Immature natural killer cell (primary cell): ENCODE data around the gene ACBD3. TPM values are rescaled to one million over a fixed set of nuclear protein-coding genes. Genes with fewer than 3 reads are reported as not detected.

Source experiments
- DNase-seq, 3 donors: peaks; one replicate each; pipeline ENCODE4 v3.0.0; 2022; ENCODE audit warnings: mixed read lengths in 1 of 3
- H3K27ac Mint-ChIP-seq, 6 donors: one replicate each; pipeline ENCODE4 v1.8.0; 2020; ENCODE audit warnings: mixed read lengths in 6 of 6, mild to moderate bottlenecking in 5 of 6, inconsistent platforms in 4 of 6, moderate library complexity in 3 of 6
- H3K27me3 Mint-ChIP-seq, 3 donors: one replicate each; pipeline ENCODE4 v1.8.0; 2020 to 2021; ENCODE audit warnings: low read depth in 3 of 3, mild to moderate bottlenecking in 3 of 3, mixed read lengths in 3 of 3, moderate library complexity in 3 of 3, inconsistent platforms in 1 of 3
- H3K36me3 Mint-ChIP-seq, 3 donors: one replicate each; pipeline ENCODE4 v1.8.0; 2020; ENCODE audit warnings: mixed read lengths in 3 of 3, inconsistent platforms in 2 of 3, mild to moderate bottlenecking in 2 of 3
- H3K4me1 Mint-ChIP-seq, 2 donors: one replicate each; pipeline ENCODE4 v1.8.0; 2020; ENCODE audit warnings: inconsistent platforms in 2 of 2, mild to moderate bottlenecking in 2 of 2, mixed read lengths in 2 of 2, moderate library complexity in 1 of 2
- H3K4me3 Mint-ChIP-seq, 5 donors: one replicate each; pipeline ENCODE4 v1.8.0; 2020; ENCODE audit warnings: mild to moderate bottlenecking in 5 of 5, mixed read lengths in 5 of 5, inconsistent platforms in 3 of 5, moderate library complexity in 3 of 5
- H3K9me3 Mint-ChIP-seq, 6 donors: one replicate each; pipeline ENCODE4 v1.8.0; 2020; ENCODE audit warnings: mild to moderate bottlenecking in 6 of 6, mixed read lengths in 6 of 6, inconsistent platforms in 4 of 6, moderate library complexity in 3 of 6
- polyA plus RNA-seq, 3 donors: library from polyadenylated mRNA; unstranded; fragments of 300-500 nt; fragmentation: Illumina TruSeq; gene quantifications; one replicate each; pipeline ENCODE4 v1.2.3, GENCODE V29; 2021

The ACBD3 gene
- polyA plus RNA-seq, 3 donors from 2014 or later = 4.8 to 23.2 (median 11.2) TPM

DNA sequence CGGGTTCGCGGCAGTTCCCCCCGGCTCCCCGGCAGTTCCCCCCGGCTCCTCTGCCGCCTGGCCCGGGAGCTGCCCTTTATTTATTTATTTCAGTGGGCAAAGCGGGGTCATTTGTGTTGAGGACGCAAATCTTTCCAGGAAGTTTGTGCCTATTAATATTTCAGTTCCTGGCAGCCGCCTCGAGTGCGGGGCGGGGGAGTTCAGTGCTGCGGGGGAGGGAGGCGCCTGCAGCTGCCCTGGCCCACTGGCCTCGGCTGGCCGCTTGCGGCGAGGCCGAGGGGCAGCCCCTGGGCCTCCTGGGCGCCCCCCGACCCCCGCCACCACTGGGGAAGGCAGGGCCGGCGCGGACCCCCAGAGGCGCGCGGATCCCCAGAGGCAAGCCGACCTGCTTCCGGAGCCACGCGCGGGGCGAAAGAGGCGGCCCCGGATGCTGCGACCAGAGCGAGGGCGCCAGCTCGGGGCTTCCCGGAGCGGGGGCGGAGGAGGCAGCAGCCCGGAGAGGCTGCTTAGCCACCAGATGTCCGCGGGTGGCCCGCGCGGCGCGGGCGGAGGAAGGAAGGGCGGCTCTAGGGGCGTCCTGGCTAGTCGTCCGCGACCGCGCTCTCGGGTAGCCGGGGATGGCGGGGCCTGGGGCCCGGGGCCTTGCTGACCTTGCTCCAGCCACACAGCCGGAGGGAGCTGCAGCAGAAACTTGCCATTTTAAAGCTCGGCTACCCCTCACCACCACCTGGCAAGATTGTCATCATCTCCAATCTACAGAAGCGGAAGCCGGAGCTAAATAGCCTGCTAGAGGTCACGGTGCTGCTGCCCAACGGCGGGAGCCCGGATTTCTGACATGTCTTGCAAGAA lies 76.1 kb downstream of the ACBD3 start:
- Mint-ChIP-seq H3K27ac (peak overlapping the region; percentile 84 to 92 (median 89)), H3K9me3 (no peaks in the 10 kb centered on the region)

GRCh38 chr1:226109829-226110248 lies 76.7 kb downstream of the ACBD3 start:
- Mint-ChIP-seq H3K9me3 (no peaks in the 10 kb centered on the region), H3K4me3 (peak overlapping the region; percentile 92 to 98 (median 95))
- DNase-seq = peak; percentile 79 to 84 (median 83)

More for the DNA sequence above, 76.1 kb downstream of the ACBD3 start:
- peaks cover 2 to 9% (median 5%) of the 10 kb centered on the region in 3 donors for H3K27me3 Mint-ChIP-seq
- peaks cover 20 to 29% of the 10 kb centered on the region in 2 donors for H3K4me1 Mint-ChIP-seq
- no peaks in the 10 kb centered on the region for H3K36me3 Mint-ChIP-seq
- peak overlapping the region; percentile 74 to 81 (median 80) for H3K4me3 Mint-ChIP-seq
- peak; percentile 80 to 83 (median 81) for DNase-seq

GRCh38 chr1:226108935-226109828 lies 77.4 kb downstream of the ACBD3 start:
- peak overlapping the region; percentile 91 to 97 (median 94) for H3K27ac Mint-ChIP-seq
- peaks cover 2 to 10% (median 8%) of the 10 kb centered on the region in 3 donors for H3K27me3 Mint-ChIP-seq
- DNase-seq = no peak

More at GRCh38 chr1:226109829-226110248, 76.7 kb downstream of the ACBD3 start:
- Mint-ChIP-seq H3K27me3 (peaks cover 2 to 10% (median 8%) of the 10 kb centered on the region in 3 donors), H3K36me3 (no peaks in the 10 kb centered on the region), H3K27ac (peak overlapping the region; percentile 91 to 97 (median 94)), H3K4me1 (peaks cover 20 to 29% of the 10 kb centered on the region in 2 donors)

DNA sequence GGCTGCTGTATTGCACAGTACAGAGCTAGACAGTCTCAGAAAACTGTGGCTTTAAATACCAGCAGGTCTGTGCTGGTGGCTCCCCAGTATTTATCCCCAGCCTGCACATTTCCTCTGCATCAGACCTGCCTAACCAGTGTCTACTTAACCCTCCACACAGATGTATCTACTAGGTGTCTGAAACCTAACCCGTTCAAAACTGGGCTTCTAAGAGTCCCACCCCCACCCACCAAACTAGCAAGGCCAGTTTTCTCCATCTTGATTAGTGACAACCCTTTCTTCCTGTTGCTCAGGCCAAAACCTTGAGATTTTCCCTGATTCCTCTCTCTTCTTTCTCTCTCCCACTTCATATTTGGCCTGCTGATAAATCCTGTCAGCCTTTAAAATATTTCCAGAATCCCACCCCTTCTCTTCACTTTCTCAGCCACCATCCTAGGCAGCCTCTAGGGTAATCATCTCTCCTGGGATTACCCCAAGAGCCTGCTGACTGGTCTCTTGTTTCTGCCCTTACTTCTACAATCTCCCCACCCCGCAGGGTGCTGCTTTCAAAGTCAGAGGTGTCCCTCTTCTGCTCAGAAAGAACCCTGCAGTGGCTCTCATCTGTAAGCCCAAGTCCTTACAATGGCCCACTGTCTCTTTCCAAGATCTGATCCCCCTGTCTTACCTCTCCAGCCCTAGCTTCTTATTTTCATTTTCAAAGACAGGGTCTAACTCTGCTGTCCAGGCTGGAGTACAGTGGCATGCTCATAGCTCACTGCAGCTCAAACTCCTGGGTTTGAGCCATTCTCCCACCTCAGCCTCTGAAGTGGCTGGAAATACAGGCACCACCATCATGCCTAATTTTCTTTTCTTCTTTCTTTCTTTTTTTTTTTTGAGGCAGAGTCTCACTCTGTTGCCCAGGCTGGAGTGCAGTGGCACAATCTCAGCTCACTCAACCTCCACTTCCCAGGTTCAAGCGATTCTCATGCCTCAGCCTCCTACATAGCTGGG lies 78.8 kb downstream of the ACBD3 start:
- H3K4me3 Mint-ChIP-seq = peak overlapping the region in 1 of 5 donors; percentile 18
- H3K27ac Mint-ChIP-seq = peak overlapping the region; percentile 20 to 80 (median 59)
- no peak for DNase-seq
- peaks cover 20 to 29% of the 10 kb centered on the region in 2 donors for H3K4me1 Mint-ChIP-seq
- H3K36me3 Mint-ChIP-seq = no peaks in the 10 kb centered on the region
- peaks cover 2 to 9% (median 8%) of the 10 kb centered on the region in 3 donors for H3K27me3 Mint-ChIP-seq
- no peaks in the 10 kb centered on the region for H3K9me3 Mint-ChIP-seq

More at GRCh38 chr1:226108935-226109828, 77.4 kb downstream of the ACBD3 start:
- Mint-ChIP-seq H3K4me3 (peak overlapping the region; percentile 92 to 98 (median 95)), H3K9me3 (no peaks in the 10 kb centered on the region), H3K4me1 (peaks cover 20 to 29% of the 10 kb centered on the region in 2 donors), H3K36me3 (no peaks in the 10 kb centered on the region)

DNA sequence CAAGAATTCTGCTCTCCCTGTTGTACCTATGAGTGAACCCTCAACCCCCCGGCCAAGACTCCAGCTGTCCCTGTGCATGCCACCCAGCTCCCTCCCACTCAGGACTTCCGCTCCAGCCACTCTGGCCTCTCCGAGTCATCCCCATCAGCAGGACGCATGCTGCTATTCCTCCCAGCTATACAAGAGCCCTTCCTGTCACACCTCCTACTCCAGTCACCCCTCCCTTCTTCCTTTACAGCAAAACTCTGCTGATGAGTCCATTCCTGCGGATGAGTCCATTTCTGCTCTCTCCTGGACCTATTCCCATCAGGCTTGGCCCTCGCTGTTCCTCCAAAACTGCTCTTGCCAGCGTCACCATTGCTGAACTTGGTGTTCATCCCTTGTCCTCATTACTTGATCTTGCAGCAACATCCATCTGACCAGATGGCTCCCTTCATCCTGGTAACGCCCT lies 81.8 kb downstream of the ACBD3 start:
- Mint-ChIP-seq H3K9me3 (no peaks in the 10 kb centered on the region), H3K4me3 (no peak overlapping the region), H3K4me1 (peaks cover 15 to 26% of the 10 kb centered on the region in 2 donors), H3K27ac (no peak overlapping the region), H3K27me3 (peaks cover 8 to 15% (median 9%) of the 10 kb centered on the region in 3 donors), H3K36me3 (no peaks in the 10 kb centered on the region)
- DNase-seq = no peak

DNA sequence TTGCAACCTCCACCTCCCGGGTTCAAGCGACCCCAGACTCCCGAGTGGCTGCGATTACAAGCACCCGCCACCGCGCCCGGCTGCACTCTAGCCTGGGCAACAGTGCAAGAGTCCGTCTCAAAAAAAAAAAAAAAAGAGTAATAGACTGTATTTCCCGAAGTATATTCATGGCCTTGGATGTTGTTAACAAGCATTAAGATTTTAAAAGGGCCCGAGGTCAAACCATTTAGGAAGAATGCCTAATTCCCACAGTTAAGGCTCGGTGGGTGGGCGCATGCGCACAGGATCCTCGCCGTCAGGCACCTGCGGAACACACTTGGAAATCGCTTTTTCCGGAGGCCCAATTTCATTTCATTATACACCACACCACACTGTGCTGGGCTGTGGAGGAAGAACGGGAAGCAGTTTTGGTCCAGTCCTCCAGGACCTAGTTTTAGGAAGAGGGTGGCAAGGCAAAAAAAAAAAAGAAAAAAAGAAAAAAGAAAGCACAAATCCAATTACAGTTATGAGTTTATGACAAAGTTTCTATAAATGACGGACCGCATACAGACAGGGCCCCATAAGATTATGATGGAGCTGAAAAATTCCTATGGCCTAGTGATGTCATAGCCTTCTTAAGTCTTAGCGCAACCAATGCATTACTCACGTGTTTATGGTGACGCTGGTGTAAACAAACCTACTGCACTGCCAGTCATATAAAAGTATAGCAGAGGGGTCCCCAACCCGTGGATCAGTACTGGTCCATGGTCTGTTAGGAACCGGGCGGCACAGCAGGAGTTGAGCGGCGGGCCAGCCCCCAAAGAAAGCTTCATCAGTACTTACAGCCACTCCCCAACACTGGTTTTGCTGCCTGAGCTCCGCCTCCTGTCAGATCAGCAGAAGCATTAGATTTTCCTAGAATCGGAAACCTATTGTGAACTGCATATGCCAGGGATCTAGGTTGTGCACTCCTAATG lies 85.8 kb downstream of the ACBD3 start:
- peak; percentile 31 to 42 (median 37) for DNase-seq
- Mint-ChIP-seq H3K4me3 (peak overlapping the region; percentile 83 to 91 (median 85)), H3K4me1 (peaks cover 13 to 17% of the 10 kb centered on the region in 2 donors), H3K27ac (peak overlapping the region in 4 of 6 donors; percentile 45 to 81 (median 70)), H3K36me3 (no peaks in the 10 kb centered on the region), H3K9me3 (no peaks in the 10 kb centered on the region), H3K27me3 (peaks cover 4 to 12% (median 10%) of the 10 kb centered on the region in 3 donors)

- DNase-seq = no peak
- Mint-ChIP-seq H3K4me1 (peaks cover 13 to 17% of the 10 kb centered on the region in 2 donors), H3K9me3 (no peaks in the 10 kb centered on the region), H3K27me3 (peaks cover 2 to 16% (median 9%) of the 10 kb centered on the region in 3 donors), H3K4me3 (peak overlapping the region in 2 of 5 donors; percentile 85 to 91), H3K27ac (no peak overlapping the region), H3K36me3 (no peaks in the 10 kb centered on the region)
Measured at GRCh38 chr1:226098870-226099835, 87.4 kb downstream of the ACBD3 start.

GRCh38 chr1:226097866-226098625 lies 88.5 kb downstream of the ACBD3 start:
- no peaks in the 10 kb centered on the region for H3K9me3 Mint-ChIP-seq
- H3K4me1 Mint-ChIP-seq = peaks cover 13 to 17% of the 10 kb centered on the region in 2 donors
- H3K36me3 Mint-ChIP-seq = no peaks in the 10 kb centered on the region
- peaks cover 2 to 16% (median 9%) of the 10 kb centered on the region in 3 donors for H3K27me3 Mint-ChIP-seq
- DNase-seq = no peak
- H3K4me3 Mint-ChIP-seq = no peak overlapping the region
- no peak overlapping the region for H3K27ac Mint-ChIP-seq

- no peak for DNase-seq
- Mint-ChIP-seq H3K9me3 (no peaks in the 10 kb centered on the region), H3K4me1 (peaks cover 7% of the 10 kb centered on the region in 2 donors), H3K4me3 (no peak overlapping the region), H3K27me3 (peaks cover 0 to 10% (median 2%) of the 10 kb centered on the region in 3 donors), H3K27ac (no peak overlapping the region), H3K36me3 (no peaks in the 10 kb centered on the region)
Measured at GRCh38 chr1:226095286-226095685, 91.3 kb downstream of the ACBD3 start.
